ENCODE results near the gene ZNF135. TPM values are rescaled to one million over a fixed set of nuclear protein-coding genes. Genes with fewer than 3 reads are reported as not detected.

The ZNF135 gene
- total RNA-seq, 4 donors from 2014 or later, result 0.83 to 3.8 (median 1.3) TPM

GRCh38 chr19:58038688-58039204 lies 20.3 kb upstream of the ZNF135 start:
- 27 to 34% methylated on average over 2 to 8 of the region's 8 CpGs for WGBS, 2 donors
- Histone ChIP-seq H3K4me3 (no peak overlapping the region), H3K36me3 (no peaks in the 10 kb centered on the region), H3K9me3 (peaks cover 0 to 76% (median 43%) of the 10 kb centered on the region in 3 donors), H3K27me3 (peaks cover 0 to 22% (median 0%) of the 10 kb centered on the region in 4 donors), H3K4me1 (peaks cover 0 to 6% (median 0%) of the 10 kb centered on the region in 3 donors), H3K27ac (no peak overlapping the region)
- no peak for DNase-seq
- intact Hi-C loops (cut with DNase I), result no loop called here
- no peak for TF ChIP-seq POLR2A (IDR thresholded peaks at IDR 0.05)
- no peak for TF ChIP-seq CTCF (IDR thresholded peaks at IDR 0.05)

- no peak for TF ChIP-seq POLR2A (IDR thresholded peaks at IDR 0.05)
- TF ChIP-seq CTCF (IDR thresholded peaks at IDR 0.05), result no peak
- no peak for DNase-seq
Measured at GRCh38 chr19:58040751-58041525, 18.1 kb upstream of the ZNF135 start.

GRCh38 chr19:58042495-58043340 lies 16.4 kb upstream of the ZNF135 start:
- no peaks in the 10 kb centered on the region for H3K36me3 ChIP-seq
- DNase-seq, result no peak
- TF ChIP-seq CTCF (IDR thresholded peaks at IDR 0.05) (no peak), POLR2A (IDR thresholded peaks at IDR 0.05) (no peak)

More at GRCh38 chr19:58040751-58041525, 18.1 kb upstream of the ZNF135 start:
- intact Hi-C loops (cut with DNase I), result no loop called here
- Histone ChIP-seq H3K36me3 (no peaks in the 10 kb centered on the region), H3K9me3 (peaks cover 0 to 85% (median 60%) of the 10 kb centered on the region in 3 donors), H3K27ac (no peak overlapping the region), H3K27me3 (peaks cover 0 to 8% (median 0%) of the 10 kb centered on the region in 4 donors), H3K4me1 (no peaks in the 10 kb centered on the region), H3K4me3 (no peak overlapping the region)
- WGBS, 2 donors, result 79 to 85% methylated on average over 16 to 17 of the region's 21 CpGs

GRCh38 chr19:58044391-58044790 lies 14.7 kb upstream of the ZNF135 start:
- Histone ChIP-seq H3K4me3 (no peak overlapping the region), H3K36me3 (no peaks in the 10 kb centered on the region), H3K4me1 (no peaks in the 10 kb centered on the region), H3K27me3 (no peaks in the 10 kb centered on the region), H3K27ac (no peak overlapping the region), H3K9me3 (peaks cover 0 to 97% (median 73%) of the 10 kb centered on the region in 3 donors)
- TF ChIP-seq POLR2A (IDR thresholded peaks at IDR 0.05) (no peak), CTCF (IDR thresholded peaks at IDR 0.05) (no peak)
- WGBS, 2 donors, result 73 to 78% methylated on average over 25 to 39 of the region's 42 CpGs
- intact Hi-C loops (cut with DNase I), result no loop called here
- DNase-seq, result no peak

More at GRCh38 chr19:58042495-58043340, 16.4 kb upstream of the ZNF135 start:
- peaks cover 0 to 97% (median 67%) of the 10 kb centered on the region in 3 donors for H3K9me3 ChIP-seq
- H3K27me3 ChIP-seq, result peaks cover 0 to 4% (median 0%) of the 10 kb centered on the region in 4 donors
- no peak overlapping the region for H3K27ac ChIP-seq
- no peaks in the 10 kb centered on the region for H3K4me1 ChIP-seq
- intact Hi-C loops (cut with DNase I), result no loop called here
- WGBS, 2 donors, result 48 to 49% methylated on average over 17 to 26 of the region's 54 CpGs
- H3K4me3 ChIP-seq, result no peak overlapping the region
